ENCODE data around the gene XYLT2. TPM values are rescaled to one million over a fixed set of nuclear protein-coding genes. Genes with fewer than 3 reads are reported as not detected.
"Not testable (repeated sequence)": the region's sequence is repeated elsewhere in the genome, so short reads cannot be mapped to it uniquely, and the experiment has no call there.

The XYLT2 gene
- total RNA-seq, 2 experiments from 2014 or later: 21.1 to 21.8 TPM

DNA sequence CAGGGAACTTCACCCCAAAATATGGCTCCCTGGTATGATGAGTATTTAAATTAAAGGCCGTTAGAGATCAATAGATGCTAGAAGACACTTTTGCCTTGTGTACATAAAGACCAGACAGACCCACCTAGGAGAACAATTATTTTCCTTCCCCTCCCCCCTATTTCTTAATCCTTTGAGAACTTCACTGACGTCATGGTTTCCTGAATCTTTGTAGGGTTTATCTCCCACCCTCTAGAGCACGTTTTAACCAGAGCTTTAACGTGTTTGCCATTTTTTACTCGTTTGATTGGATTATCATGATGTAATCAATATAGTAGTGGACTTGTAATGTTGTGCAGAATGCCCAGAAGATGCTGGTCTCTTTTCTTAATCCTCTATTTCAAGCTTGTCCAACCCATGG, 22.9 kb upstream of the XYLT2 start:
- no peaks in the 10 kb centered on the region for H3K9me3 Mint-ChIP-seq
- H3K4me1 Mint-ChIP-seq (ENCODE audit: low read depth): peaks cover 2% of the 10 kb centered on the region
- no peak overlapping the region for H3K27ac Mint-ChIP-seq
- no peaks in the 10 kb centered on the region for H3K36me3 Mint-ChIP-seq (ENCODE audit: low read depth)
- H3K4me3 Mint-ChIP-seq: no peak overlapping the region
- CTCF ChIA-PET: interaction anchor here (0.6 kb wide), 1 partner anchor 75 kb away, joined by 3 read pairs; no protein-coding TSS in a partner anchor
- DNase-seq: no peak
- intact Hi-C loops (cut with micrococcal nuclease): no loop called here
- H3K27me3 Mint-ChIP-seq (ENCODE audit: low read depth): no peaks in the 10 kb centered on the region

DNA sequence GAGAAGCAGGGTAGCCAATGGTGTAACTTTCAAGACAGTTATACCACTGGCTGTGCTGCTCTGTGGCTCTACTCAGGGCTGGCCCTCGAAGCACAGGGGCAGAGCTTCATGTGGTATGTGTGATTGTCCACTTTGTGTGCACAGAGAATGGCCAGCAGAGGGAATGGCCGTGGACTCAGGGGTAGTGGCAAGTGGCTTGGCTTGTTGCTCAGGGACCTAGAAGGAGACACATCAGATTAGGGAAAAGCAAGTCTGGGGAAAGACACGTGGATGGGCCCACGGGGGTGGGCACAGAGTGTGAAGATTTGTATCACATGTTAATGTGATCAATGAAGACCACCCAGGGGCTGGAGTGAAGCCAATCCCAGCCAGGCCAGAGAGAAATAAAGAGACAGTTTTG, 20.0 kb upstream of the XYLT2 start:
- no peak for DNase-seq
- no peaks in the 10 kb centered on the region for H3K9me3 Mint-ChIP-seq
- intact Hi-C loops (cut with micrococcal nuclease): no loop called here
- no peaks in the 10 kb centered on the region for H3K36me3 Mint-ChIP-seq (ENCODE audit: low read depth)
- CTCF ChIA-PET: no interaction called here
- H3K4me1 Mint-ChIP-seq (ENCODE audit: low read depth): peaks cover 2% of the 10 kb centered on the region
- no peak overlapping the region for H3K4me3 Mint-ChIP-seq
- no peak overlapping the region for H3K27ac Mint-ChIP-seq
- H3K27me3 Mint-ChIP-seq (ENCODE audit: low read depth): no peaks in the 10 kb centered on the region

DNA sequence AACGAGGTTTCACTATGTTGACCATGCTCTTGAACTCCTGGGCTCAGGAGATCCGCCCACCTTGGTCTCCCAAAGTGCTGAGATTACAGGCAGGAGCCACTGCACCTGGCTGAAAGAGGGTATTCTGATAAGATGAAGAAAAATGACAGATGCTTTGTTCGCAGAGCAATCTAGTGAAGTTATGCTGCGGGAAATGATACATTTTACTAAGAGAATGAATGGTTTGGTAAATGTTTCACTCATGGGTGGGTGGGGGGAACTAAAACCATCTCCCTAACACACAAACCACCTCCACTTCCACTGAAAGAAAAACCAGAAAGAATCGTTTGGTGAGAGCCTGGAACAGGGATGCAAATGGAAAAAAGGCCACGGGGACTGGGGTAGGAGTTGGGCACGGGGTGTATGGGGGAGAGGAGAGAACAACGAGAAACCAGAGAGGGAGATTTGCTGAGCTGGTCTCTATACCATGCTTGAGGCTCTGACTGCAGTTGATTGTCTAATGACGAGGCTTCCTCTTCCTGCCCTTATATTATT, 19.0 kb upstream of the XYLT2 start:
- H3K27ac Mint-ChIP-seq: no peak overlapping the region
- H3K4me1 Mint-ChIP-seq (ENCODE audit: low read depth): peaks cover 2% of the 10 kb centered on the region
- no peaks in the 10 kb centered on the region for H3K36me3 Mint-ChIP-seq (ENCODE audit: low read depth)
- H3K9me3 Mint-ChIP-seq: no peaks in the 10 kb centered on the region
- H3K27me3 Mint-ChIP-seq (ENCODE audit: low read depth): no peaks in the 10 kb centered on the region
- no peak overlapping the region for H3K4me3 Mint-ChIP-seq
- intact Hi-C loops (cut with micrococcal nuclease): no loop called here
- CTCF ChIA-PET: no interaction called here
- no peak for DNase-seq

DNA sequence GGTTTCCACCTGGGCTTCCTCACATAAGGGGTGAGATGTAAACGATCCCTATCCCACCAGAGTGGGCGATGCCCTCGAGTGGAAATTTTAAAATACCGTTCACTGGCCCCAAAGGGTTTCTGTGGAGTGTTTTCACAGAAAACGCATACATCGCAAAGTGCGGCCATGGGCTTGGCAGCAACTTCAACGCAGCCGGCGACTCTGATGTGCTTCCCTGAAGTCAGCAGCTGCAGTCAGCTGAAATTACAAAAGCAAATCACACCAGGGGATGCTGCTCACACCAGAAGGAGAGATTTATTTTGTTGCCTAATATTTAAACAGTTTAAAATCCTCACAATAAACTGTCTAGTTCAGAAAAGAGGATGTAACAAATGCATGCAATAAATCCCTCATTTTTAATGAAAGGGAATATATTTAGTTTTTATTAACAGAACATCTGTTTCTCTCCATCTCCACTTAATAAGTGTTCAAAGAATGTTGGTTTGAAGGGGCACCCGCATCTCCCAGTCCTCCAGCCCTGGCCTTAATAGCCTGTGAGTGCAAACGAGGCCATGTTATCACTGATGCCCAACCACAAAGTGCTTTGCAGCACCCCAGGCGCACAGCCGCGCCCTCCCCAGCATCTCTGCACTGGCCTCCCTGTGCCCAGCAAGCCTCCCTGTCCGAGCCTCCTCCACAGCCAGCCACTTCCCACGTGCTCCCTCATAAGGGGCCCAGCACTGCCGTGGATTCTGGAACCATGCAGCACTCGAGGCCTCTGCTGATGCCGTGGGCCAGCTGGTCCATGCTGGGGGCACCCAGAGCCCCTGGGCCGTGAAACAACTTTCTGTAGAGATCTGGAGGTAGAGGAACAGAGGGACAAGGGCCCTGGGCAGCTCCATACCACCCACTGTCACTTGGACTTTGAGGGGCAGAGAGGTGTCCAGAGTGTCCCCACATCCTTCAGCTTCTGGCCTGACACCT, 17.3 kb upstream of the XYLT2 start:
- Mint-ChIP-seq H3K4me3 (no peak overlapping the region), H3K27ac (no peak overlapping the region), H3K36me3 (ENCODE audit: low read depth) (no peaks in the 10 kb centered on the region), H3K4me1 (ENCODE audit: low read depth) (peaks cover 7% of the 10 kb centered on the region), H3K27me3 (ENCODE audit: low read depth) (no peaks in the 10 kb centered on the region), H3K9me3 (no peaks in the 10 kb centered on the region)
- DNase-seq: no peak
- CTCF ChIA-PET: interaction anchor here (0.8 kb wide), 1 partner anchor 33 kb away, joined by 3 read pairs; no protein-coding TSS in a partner anchor
- intact Hi-C loops (cut with micrococcal nuclease): no loop called here

DNA sequence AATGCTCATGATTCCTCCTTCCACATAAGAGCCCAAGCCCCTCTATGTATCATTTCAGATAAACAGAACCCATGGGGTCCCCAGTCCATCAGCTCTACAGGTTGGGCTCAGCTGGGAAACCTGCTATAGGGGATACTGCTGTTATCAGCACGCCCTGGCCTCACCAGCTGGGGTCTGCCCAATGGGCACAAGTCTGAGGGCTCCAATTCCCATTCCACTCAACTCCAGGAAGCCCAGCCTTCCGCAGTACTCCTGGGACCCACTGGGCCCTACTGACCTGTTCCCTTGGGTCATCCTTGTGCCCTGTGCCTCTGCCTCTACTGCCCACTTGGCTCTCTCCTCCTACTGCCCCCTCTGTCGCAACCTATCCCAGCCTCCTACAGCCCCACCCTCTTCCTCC, 16.2 kb upstream of the XYLT2 start:
- intact Hi-C loops (cut with micrococcal nuclease): no loop called here
- H3K36me3 Mint-ChIP-seq (ENCODE audit: low read depth): no peaks in the 10 kb centered on the region
- no peak for DNase-seq
- CTCF ChIA-PET: interaction anchor here (0.8 to 1.0 kb wide), 3 partner anchors 18 to 55 kb away, joined by 3 to 4 read pairs (median 3); partner anchors contain the start of gene TMEM92
- H3K27ac Mint-ChIP-seq: no peak overlapping the region
- no peak overlapping the region for H3K4me3 Mint-ChIP-seq
- H3K9me3 Mint-ChIP-seq: no peaks in the 10 kb centered on the region
- peaks cover 14% of the 10 kb centered on the region for H3K4me1 Mint-ChIP-seq (ENCODE audit: low read depth)
- H3K27me3 Mint-ChIP-seq (ENCODE audit: low read depth): no peaks in the 10 kb centered on the region

DNA sequence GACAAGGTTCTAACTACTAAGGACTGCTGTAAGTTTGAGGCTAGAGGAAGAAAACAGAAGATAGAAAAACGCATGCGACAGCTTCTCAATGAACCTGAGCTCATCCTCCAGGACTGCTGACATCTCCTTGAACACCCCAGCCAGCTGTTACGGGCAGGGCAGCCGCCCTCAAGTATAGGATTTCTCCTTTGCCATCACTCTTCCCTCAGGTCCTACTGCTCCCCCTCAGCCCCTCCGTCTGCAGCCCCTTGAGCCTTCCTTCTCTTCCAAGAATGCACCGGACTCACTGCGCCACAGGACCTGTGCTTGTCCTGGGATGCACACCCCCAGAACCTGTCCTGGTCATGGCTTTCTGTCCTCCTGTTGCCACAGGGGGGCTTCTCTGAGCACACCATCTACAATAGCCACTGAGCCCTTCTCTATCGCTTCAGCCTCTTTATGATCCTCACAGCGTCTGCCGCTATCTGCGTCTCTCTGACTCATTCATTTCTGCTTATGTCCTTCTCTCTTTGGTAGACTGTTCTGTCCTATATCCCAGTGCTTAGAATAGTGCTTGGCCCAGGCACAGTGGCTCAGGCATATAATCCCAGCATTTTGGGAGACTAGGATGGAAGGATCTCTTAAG, 15.7 kb upstream of the XYLT2 start:
- H3K9me3 Mint-ChIP-seq: no peaks in the 10 kb centered on the region
- H3K27ac Mint-ChIP-seq: no peak overlapping the region
- intact Hi-C loops (cut with micrococcal nuclease): no loop called here
- CTCF ChIA-PET: interaction anchor here (1.0 to 1.7 kb wide), 4 partner anchors 17 to 59 kb away, joined by 3 to 11 read pairs (median 4); partner anchors contain the start of gene TMEM92
- H3K27me3 Mint-ChIP-seq (ENCODE audit: low read depth): no peaks in the 10 kb centered on the region
- no peak for DNase-seq
- no peaks in the 10 kb centered on the region for H3K36me3 Mint-ChIP-seq (ENCODE audit: low read depth)
- peaks cover 14% of the 10 kb centered on the region for H3K4me1 Mint-ChIP-seq (ENCODE audit: low read depth)
- no peak overlapping the region for H3K4me3 Mint-ChIP-seq

DNA sequence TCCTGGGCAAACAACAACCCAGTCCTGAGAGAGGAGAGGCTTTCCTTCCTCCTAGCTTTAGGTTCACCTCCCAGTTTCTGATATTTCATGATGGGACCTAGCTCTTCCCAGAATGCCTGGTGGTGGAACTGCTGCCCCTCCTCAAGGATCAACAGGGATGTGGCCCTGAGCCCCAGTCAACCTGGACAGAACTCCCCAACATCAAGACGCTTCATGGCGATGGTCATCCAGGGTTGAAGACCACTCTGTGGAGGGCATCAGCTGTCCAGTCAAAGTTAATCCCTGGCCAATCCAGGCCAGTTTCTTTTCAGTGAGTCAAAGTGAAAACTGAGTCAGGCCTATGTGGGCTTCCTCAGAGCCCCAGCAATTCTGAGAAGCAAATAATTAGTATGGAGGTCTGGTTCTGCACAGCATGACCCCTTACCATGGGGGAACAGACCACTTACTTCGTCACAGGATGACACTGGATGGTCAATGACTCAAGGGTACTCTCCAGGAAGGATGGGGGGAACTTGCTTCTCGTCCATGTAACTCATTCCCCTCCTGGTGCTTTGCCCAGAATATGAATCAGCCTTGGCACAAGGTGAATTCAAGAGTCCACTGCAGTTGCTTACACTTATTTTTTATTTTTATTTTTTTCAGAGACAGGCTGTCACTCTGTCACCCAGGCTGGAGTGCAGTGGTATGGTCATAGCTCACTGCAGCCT, 14.7 kb upstream of the XYLT2 start:
- no peak overlapping the region for H3K27ac Mint-ChIP-seq
- intact Hi-C loops (cut with micrococcal nuclease): no loop called here
- H3K4me3 Mint-ChIP-seq: no peak overlapping the region
- peaks cover 14% of the 10 kb centered on the region for H3K4me1 Mint-ChIP-seq (ENCODE audit: low read depth)
- CTCF ChIA-PET: interaction anchor here (1.3 to 1.7 kb wide), 2 partner anchors 30 to 60 kb away, joined by 3 to 11 read pairs; no protein-coding TSS in a partner anchor
- H3K9me3 Mint-ChIP-seq: no peaks in the 10 kb centered on the region
- no peaks in the 10 kb centered on the region for H3K36me3 Mint-ChIP-seq (ENCODE audit: low read depth)
- H3K27me3 Mint-ChIP-seq (ENCODE audit: low read depth): no peaks in the 10 kb centered on the region
- no peak for DNase-seq

DNA sequence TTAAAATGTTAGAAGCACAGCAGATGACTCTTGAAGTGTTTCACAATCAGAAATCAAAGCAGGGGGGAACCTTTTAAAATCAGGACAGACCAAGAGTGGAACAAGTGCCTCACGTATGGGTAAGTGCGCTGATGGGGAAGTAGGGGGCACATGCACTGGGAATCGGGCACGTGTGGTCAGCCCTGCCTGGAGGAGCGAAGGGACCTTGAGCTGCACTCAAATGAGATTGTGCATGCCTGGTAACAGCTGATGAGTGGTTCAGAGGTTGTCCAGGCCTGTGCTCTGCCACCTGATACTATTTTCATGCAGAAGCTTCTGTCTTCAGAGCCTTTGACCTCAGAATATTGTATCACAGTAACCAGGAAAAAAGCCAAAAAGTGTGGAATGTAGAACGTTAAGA, 13.7 kb upstream of the XYLT2 start:
- no peak for DNase-seq
- H3K4me3 Mint-ChIP-seq: no peak overlapping the region
- CTCF ChIA-PET: interaction anchor here (1.0 to 1.7 kb wide), 4 partner anchors 14 to 58 kb away, joined by 3 to 11 read pairs (median 6); partner anchors contain the start of genes TMEM92 and XYLT2
- H3K27me3 Mint-ChIP-seq (ENCODE audit: low read depth): no peaks in the 10 kb centered on the region
- H3K27ac Mint-ChIP-seq: no peak overlapping the region
- intact Hi-C loops (cut with micrococcal nuclease): no loop called here
- no peaks in the 10 kb centered on the region for H3K9me3 Mint-ChIP-seq
- H3K4me1 Mint-ChIP-seq (ENCODE audit: low read depth): peaks cover 12% of the 10 kb centered on the region
- no peaks in the 10 kb centered on the region for H3K36me3 Mint-ChIP-seq (ENCODE audit: low read depth)

DNA sequence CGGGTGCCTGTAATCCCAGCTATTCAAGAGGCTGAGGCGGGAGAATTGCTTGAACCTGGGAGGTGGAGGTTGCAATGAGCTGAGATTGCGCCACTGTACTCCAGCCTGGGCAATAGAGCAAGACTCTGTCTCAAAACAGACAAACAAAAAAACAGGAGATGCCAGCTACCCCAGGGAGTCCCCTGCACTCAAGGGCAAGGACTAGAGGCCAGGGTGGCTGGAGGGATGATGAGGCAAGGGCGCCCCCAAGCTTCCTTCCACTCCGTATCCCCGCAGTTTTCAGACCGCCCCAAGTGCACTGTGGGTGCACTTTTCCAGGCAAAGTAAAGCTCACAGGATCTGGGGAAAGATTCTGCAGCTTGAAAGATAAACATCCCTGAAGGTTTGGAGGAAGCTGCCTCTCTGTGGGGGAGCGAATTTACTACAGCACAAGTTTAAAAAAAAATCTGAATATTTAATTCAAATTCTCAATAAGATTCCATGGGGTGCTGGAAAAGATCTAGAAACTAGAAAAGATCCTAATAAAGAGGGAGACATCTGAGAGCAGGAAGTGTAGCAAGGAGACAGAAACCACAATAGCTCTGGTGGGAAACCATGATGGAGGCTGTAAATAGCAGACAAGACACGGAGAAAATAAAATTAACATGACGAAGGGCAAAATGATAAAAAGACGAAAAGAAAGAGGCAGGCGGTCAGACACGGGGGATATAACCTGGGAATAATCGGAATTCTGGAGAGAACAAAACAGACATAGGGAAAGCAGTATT, 12.5 kb upstream of the XYLT2 start:
- CTCF ChIA-PET: interaction anchor here (0.6 to 1.5 kb wide), 8 partner anchors 13 to 133 kb away, joined by 3 to 11 read pairs (median 4); partner anchors contain the start of genes ACSF2, TMEM92 and XYLT2
- peak; percentile 66 for DNase-seq
- H3K27me3 Mint-ChIP-seq (ENCODE audit: low read depth); H3K4me3 Mint-ChIP-seq; H3K9me3 Mint-ChIP-seq; H3K27ac Mint-ChIP-seq; H3K36me3 Mint-ChIP-seq (ENCODE audit: low read depth): not testable (repeated sequence)
- intact Hi-C loops (cut with micrococcal nuclease): loop anchor here (1.0 kb wide), 2 partner anchors 60 to 133 kb away; no protein-coding TSS in a partner anchor
- H3K4me1 Mint-ChIP-seq (ENCODE audit: low read depth): peaks cover 12% of the 10 kb centered on the region

DNA sequence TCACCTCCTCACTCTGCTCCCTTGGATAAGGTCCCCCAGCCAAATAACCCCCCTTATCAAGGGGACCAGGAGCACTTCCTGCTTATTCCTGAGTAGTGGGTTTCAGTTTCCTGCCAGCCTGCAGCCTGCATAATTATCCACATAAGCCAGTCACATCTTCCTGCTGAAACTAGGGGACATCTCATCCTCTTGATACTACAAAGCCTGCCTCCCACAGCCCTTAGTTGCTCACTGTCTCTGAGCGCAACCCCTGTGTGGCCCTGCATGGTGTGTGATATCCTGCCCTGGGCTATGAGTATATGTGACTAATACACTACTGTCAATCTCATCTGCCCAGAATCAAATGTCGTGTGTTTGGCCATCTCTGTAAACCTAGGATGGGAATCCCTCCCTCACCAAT, 8.0 kb upstream of the XYLT2 start:
- H3K27ac Mint-ChIP-seq: no peak overlapping the region
- H3K9me3 Mint-ChIP-seq: peaks cover 6% of the 10 kb centered on the region
- intact Hi-C loops (cut with micrococcal nuclease): no loop called here
- no peaks in the 10 kb centered on the region for H3K36me3 Mint-ChIP-seq (ENCODE audit: low read depth)
- CTCF ChIA-PET: no interaction called here
- DNase-seq: peak; percentile 26
- H3K4me1 Mint-ChIP-seq (ENCODE audit: low read depth): peaks cover 12% of the 10 kb centered on the region
- no peaks in the 10 kb centered on the region for H3K27me3 Mint-ChIP-seq (ENCODE audit: low read depth)
- H3K4me3 Mint-ChIP-seq: no peak overlapping the region

DNA sequence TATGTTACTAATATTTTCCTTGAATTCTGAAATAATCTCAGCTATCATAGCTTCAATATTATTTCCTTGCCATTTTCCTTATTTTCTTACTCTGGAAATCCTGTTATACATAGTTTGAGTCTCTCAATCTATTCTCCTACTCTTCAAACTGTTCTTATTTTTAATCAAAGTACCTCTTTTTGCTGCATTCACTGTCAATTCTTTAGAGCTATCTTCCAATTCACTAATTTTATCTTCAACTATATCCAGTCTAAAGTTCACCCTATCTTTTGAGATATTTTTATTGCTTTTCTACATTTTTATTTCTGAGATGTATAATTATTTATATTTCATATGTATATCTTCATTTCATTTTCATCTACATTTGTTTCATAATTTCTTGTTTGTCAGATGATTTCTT, 7.3 kb upstream of the XYLT2 start:
- Mint-ChIP-seq H3K27me3 (ENCODE audit: low read depth) (no peaks in the 10 kb centered on the region), H3K36me3 (ENCODE audit: low read depth) (no peaks in the 10 kb centered on the region), H3K4me1 (ENCODE audit: low read depth) (peaks cover 6% of the 10 kb centered on the region), H3K4me3 (no peak overlapping the region), H3K27ac (no peak overlapping the region), H3K9me3 (peaks cover 6% of the 10 kb centered on the region)
- intact Hi-C loops (cut with micrococcal nuclease): no loop called here
- no peak for DNase-seq
- CTCF ChIA-PET: interaction anchor here (1.7 kb wide), 1 partner anchor 23 kb away, joined by 7 read pairs; no protein-coding TSS in a partner anchor
